ENCODE measurements around the gene DDN. TPM values are rescaled to one million over a fixed set of nuclear protein-coding genes. Genes with fewer than 3 reads are reported as not detected.

Gene DDN
- total RNA-seq, 2 experiments from 2014 or later = 0.72 to 1.2 TPM

DNA sequence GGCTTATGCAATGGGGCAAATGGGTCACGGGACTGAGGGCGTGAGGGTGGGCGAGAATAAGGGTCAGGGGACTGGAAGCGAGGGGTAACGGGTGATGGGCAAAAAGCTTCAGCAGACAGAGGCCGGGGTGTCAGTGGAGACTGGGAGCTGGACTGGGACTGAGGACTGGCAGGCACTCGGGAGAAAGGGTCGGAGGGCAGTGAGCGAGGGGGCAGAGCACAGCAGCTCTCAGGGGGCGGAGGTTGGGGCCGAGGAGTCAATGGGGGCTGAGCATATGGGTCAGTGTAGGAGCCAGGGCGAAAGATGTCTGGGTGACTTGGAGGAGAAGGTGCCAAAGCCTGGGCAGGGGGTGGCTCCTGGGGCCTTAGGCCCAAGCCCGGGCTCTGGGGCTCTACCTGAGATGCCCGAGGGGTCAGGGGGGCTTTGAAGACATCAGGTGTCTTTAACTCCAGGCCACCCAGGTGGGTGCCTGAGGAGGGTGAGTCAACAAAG, 41.2 kb upstream of the DDN start:
- DNase-seq (no peak), ATAC-seq (no peak)
- Mint-ChIP-seq H3K4me1 (ENCODE audit: low read depth) (no peaks in the 10 kb centered on the region), H3K9me3 (no peaks in the 10 kb centered on the region), H3K27ac (no peak overlapping the region), H3K4me3 (no peak overlapping the region), H3K27me3 (no peaks in the 10 kb centered on the region), H3K36me3 (ENCODE audit: low read depth) (peaks cover 47% of the 10 kb centered on the region)
- POLR2A ChIA-PET = interaction anchor here (0.8 to 1.0 kb wide), 3 partner anchors 10 to 87 kb away, joined by 3 read pairs; no protein-coding TSS in a partner anchor
- intact Hi-C loops (cut with micrococcal nuclease) = no loop called here
- CTCF ChIA-PET = interaction anchor here (1.4 to 8.1 kb wide), 3 partner anchors 24 to 187 kb away, joined by 3 to 56 read pairs (median 9); no protein-coding TSS in a partner anchor
- no peak for TF ChIP-seq CTCF (IDR thresholded peaks at IDR 0.05)

GRCh38 chr12:49039421-49040363, 40.5 kb upstream of the DDN start:
- Mint-ChIP-seq H3K36me3 (ENCODE audit: low read depth) (peaks cover 49% of the 10 kb centered on the region), H3K4me1 (ENCODE audit: low read depth) (no peaks in the 10 kb centered on the region), H3K27me3 (no peaks in the 10 kb centered on the region), H3K27ac (no peak overlapping the region), H3K9me3 (no peaks in the 10 kb centered on the region), H3K4me3 (no peak overlapping the region)
- ChIA-PET POLR2A (interaction anchor here (0.8 to 1.9 kb wide), 4 partner anchors 9 to 88 kb away, joined by 3 to 5 read pairs (median 3); no protein-coding TSS in a partner anchor), CTCF (interaction anchor here (0.9 to 8.1 kb wide), 5 partner anchors 25 to 187 kb away, joined by 3 to 56 read pairs (median 4); no protein-coding TSS in a partner anchor)
- intact Hi-C loops (cut with micrococcal nuclease) = no loop called here
- DNase-seq (no peak), ATAC-seq (no peak)
- no peak for TF ChIP-seq CTCF (IDR thresholded peaks at IDR 0.05)

GRCh38 chr12:49038291-49038955, 39.2 kb upstream of the DDN start:
- Mint-ChIP-seq H3K9me3 (no peaks in the 10 kb centered on the region), H3K4me3 (no peak overlapping the region), H3K27ac (no peak overlapping the region), H3K36me3 (ENCODE audit: low read depth) (peaks cover 46% of the 10 kb centered on the region), H3K27me3 (no peaks in the 10 kb centered on the region), H3K4me1 (ENCODE audit: low read depth) (no peaks in the 10 kb centered on the region)
- intact Hi-C loops (cut with micrococcal nuclease) = no loop called here
- no peak for DNase-seq
- ChIA-PET POLR2A (interaction anchor here (0.6 to 1.9 kb wide), 5 partner anchors 9 to 50 kb away, joined by 3 to 5 read pairs (median 3); no protein-coding TSS in a partner anchor), CTCF (interaction anchor here (1.1 to 8.1 kb wide), 5 partner anchors 10 to 185 kb away, joined by 3 to 56 read pairs (median 4); no protein-coding TSS in a partner anchor)
- no peak for TF ChIP-seq CTCF (IDR thresholded peaks at IDR 0.05)
- ATAC-seq = no peak

DNA sequence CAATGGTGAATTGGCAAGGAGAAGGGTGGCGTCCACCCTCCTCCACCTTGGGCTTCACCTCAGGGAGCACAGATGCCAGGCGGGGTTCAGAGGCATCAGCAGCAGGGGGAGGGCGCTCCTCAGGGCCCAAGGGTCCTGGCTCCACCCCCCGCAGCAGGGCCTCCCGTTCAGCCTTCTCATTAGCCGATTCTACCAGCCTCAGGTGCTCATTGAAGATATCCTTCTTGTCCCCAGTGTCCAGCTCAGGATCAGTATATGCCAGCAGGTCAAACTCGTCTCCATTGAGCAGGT, 38.7 kb upstream of the DDN start:
- Mint-ChIP-seq H3K36me3 (ENCODE audit: low read depth) (peaks cover 41% of the 10 kb centered on the region), H3K4me3 (no peak overlapping the region), H3K9me3 (no peaks in the 10 kb centered on the region), H3K27me3 (no peaks in the 10 kb centered on the region), H3K4me1 (ENCODE audit: low read depth) (no peaks in the 10 kb centered on the region), H3K27ac (no peak overlapping the region)
- no peak for TF ChIP-seq CTCF (IDR thresholded peaks at IDR 0.05)
- POLR2A ChIA-PET = interaction anchor here (0.6 to 1.9 kb wide), 5 partner anchors 8 to 50 kb away, joined by 3 to 5 read pairs (median 3); no protein-coding TSS in a partner anchor
- CTCF ChIA-PET = interaction anchor here (1.1 to 8.1 kb wide), 3 partner anchors 10 to 50 kb away, joined by 3 to 56 read pairs (median 9); no protein-coding TSS in a partner anchor
- intact Hi-C loops (cut with micrococcal nuclease) = no loop called here
- ATAC-seq (no peak), DNase-seq (no peak)

Measured in activated CD8-positive, alpha-beta T cell treated with anti-CD3 and anti-CD28 coated beads for 36 hours (primary cell).